HG03108 (cell line): Measurements from ENCODE around the gene USH2A.

Experiments
- ATAC-seq: cut with Tn5 transposase; IDR thresholded peaks from one replicate; pipeline ENCODE4 v1.9.1; 2021; ENCODE audit warnings: moderate library complexity; ENCODE audit not compliant: unreplicated experiment

Gene USH2A

DNA sequence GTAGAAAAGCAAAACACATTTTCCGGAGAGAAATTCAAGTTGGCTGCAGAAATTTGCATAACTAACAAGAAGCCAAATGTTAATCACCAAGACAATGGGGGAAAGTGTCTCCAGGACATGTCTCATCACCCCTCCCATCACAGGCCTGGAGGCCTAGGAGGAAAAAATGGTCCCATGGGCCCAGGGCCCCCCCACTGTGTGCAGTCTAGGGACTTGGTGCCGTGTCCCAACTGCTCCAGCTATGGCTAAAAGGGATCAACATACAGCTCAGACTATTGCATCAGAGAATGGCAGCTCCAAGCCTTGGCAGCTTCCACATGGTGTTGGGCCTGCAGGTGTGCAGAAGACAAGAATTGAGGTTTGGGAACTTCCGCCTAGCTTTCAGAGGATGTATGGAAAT lies 138.2 kb downstream of the USH2A start:
- no peak for ATAC-seq

DNA sequence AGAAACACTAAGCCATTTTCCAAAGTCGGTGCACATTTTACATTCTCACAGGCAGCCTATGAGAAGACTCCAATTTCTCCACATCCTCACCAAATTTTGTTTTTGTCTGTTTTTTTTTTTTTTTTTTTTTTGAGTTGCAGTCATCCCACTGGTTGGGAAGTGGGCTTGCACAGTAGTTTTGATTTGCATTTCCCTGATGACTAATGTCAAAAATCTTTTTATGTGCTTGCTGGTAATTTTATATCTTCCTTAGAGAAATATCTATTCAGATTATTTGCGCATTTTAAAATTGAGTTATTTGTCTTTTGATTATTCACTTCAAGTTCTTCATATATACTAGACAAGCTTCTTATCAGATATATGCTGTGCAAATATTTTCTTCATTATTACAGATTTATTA lies 141.5 kb downstream of the USH2A start:
- no peak for ATAC-seq

DNA sequence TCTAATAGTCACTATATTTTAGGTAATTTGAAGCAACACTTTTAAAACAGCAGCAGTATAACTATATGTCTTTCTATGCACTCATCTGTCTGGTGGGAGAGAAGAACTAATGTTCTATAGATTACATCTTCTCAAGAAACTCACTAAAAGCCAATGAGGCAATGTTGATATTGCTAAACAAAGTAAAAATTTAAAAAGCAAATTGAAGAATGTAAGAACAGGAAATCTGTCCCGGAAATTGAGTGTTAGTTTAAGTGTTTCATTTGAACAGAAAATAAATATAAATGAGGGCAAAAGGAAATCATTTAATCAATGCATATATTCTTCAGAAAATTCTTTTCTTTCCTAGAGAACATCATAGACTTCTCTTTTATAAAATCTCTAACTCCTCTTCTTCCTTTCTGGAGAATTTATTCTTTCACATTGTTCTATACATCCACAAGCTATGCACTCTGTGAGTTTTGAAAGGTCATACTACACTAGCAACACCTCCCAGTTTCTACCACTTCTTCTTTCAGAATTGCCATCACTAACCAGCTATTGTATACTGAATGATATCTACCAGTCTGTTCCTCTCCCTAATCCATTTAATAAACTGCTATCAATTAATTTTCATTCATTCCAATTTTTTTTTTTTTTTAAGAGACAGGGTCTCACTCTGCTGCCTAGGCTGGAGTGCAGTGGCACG lies 153.0 kb downstream of the USH2A start:
- ATAC-seq = no peak

DNA sequence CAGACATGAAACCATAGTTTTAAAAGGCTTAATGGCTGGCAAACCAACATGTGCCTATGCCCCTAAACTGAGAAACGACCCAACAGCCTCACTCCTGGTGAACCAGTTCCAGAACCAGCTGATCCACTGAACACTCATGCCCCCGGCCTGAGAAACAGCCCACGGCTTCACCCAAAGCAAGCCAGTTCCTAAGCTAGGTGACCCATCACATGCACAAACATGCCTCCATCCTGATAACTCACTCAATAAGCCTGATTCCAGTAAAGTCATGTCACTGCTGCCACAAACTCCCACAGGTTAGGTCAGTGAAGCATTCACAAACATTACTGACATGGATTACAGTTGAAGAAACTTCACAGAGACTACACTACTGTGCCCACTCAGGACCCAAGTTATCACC lies 161.6 kb downstream of the USH2A start:
- no peak for ATAC-seq

DNA sequence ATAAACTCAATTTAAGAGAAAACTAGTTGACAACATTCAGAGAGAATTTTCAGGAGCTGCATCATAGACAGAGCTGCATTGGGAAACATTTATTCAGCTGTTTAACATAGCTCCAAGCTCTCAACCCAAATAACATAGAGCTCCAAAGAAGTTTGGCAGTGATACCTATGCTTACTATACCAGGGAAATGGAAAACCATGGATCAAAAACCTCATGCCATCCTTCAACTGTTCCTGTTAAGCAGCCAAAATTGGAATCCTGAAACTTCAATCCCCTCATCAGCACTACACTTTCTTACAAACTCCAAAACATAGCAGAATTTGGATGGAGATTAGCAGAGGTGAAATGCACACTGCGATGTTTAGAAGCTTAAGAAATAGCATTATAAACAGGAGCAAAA lies 164.4 kb downstream of the USH2A start:
- no peak for ATAC-seq

DNA sequence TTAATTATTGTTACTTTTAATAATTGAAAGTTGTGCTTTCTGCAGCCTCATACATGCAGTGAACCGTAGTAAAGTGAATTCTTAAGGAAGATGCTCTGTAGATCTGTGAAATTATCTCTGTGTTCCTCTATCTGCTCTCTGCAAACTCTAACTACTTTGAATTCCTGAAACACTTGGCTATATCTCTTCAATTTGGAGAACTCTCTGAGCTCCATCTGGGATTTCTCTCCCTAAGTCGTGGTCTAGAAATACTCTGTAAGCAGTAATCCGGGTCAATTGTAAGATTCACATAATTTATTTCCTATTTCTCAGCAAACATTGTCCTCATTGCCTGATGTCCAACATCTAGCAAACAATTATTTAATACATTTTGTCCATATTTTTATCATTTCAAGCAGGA lies 164.9 kb downstream of the USH2A start:
- ATAC-seq = no peak

DNA sequence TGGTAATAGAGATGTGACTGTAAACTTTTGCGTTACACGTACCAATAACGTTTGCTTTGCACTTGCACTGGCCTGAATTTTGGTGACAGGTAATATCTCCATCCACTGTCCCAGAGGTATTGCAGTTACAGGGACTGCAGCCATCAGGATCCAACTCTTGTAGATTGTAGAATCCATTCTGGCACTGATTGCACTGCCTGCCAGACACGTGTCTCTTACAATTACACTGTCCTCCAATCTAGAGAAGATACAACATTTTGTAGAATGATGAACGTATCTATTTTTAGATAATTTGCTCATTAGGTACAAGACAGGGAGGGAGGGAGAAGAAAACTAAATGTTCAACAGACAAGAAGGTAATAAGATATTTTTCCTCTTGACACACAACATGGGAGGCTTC lies 172.4 kb downstream of the USH2A start:
- no peak for ATAC-seq

DNA sequence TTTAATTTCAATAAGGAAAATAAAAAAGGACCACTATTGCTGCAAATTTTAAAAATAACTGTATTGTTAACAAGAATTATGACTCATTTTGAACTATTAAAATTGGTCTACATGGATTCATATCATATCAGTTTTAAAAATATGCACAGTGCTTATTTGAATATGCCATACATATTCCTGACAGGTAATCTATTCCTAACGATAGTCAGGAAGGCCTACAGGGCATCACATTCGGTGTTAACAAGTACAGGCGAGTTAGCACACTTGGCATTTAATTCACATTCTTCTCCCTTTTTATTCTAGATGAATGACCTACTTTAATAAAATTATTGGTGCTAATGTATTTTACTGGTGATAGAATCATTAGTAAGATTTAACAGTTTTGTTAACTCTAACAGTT lies 174.6 kb downstream of the USH2A start:
- ATAC-seq = no peak

DNA sequence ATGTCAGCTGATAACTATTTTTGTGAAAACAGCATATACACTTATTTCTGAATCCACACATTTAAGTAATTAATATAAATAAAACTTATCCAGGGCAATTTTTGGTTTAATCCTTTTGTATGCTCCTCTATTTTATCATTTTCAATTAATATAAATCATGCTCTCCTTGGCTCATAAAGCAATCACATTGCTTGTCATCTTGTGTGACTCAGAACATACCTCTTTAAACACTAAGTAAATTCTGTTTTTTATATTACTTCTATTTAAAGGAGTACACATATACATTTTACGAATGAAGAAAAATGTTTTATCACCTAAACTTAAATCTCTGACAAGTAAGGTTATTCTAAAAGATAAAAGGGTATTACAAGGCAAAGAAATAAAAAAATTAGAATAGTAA lies 175.3 kb downstream of the USH2A start:
- no peak for ATAC-seq

DNA sequence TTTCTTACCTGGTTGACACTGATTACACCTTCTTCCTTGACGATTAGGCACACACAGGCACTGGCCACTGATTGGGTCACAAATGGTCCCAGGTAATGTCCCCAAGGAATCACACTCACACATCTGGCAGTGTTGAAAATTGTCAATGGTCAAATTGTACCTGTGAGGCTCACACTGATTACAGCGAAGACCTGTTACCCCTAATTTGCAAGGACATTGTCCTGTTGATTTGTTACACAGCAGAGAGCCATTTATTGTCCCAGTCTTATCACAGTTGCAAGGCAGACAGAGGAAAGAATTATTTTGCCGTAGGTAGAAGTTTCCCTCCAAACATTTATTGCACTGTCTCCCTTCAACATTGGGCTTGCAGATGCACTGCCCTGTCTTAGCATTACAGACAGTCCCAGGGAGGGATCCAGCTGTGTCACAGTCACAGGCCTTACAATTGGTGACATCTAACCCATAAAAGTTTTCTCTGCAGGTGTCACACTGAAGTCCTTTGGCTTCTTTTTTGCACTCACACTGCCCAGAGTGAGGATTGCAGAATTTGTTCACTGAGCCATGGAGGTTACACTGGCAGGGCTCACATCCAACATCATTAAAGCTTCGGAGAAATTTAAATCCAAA lies 176.6 kb downstream of the USH2A start:
- ATAC-seq = no peak

DNA sequence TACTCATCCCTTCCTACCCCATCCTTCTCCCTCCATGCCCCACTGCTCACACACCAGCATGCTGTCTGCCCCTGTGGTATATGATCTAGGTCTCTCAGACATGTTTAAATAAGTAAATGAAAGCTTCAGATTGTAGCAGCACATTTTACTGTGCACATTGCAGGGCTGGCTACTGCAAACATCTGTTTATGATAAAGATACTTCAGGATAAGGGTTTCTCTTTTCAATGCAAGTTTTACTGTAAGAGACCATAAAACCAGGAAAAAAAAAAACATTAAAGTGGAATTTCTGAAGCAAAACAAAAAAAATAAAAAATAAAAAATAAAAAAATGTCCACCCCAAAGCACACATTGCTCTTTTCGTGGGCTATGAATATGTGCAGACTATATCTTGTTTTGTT lies 184.4 kb downstream of the USH2A start:
- no peak for ATAC-seq

DNA sequence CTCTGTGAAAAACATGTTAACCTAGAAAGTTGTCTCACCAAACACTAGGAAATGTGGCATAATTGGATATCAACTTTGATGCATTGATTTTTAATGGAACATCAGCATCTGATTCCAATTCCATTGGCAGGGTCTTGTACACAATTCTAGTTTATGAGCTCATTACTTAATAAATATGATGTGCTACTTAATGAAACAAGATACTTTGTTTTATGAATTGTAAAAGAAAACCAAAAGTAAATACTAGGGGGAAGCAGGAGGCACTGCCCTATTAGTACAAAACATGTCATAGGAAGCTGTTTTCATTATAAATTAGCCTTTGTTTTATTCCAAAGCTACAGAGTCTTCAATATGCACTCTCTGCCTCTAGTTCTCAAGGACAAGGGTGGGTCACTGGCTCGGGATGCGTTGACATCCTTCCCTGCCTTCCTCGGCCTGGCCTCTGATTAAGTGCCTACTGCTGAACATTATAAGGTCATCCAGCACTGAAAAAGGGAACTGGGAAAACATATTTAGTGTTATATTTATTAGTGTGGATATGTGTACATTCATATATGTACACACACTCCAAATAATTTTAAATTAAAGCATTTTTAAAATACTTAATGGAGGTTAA lies 185.2 kb downstream of the USH2A start:
- no peak for ATAC-seq

DNA sequence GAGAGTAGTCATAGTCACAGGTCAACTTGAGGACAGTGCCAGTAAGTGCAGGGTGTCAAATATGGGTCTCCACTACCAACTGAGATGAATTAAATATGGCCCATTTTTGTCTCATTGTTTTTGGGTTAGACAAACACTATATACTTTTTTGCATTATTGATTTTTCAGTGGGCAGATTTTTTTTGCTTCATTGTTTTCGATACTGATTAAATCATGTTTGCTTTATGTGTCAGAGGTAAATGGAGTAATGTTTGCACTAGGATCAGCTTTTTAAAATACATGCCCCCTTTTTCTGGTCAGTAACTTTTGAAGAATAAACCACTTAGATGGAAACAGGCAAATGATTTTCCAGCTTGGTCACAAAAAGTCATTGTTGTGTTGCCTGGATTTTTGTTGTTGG lies 199.0 kb downstream of the USH2A start:
- ATAC-seq = no peak

DNA sequence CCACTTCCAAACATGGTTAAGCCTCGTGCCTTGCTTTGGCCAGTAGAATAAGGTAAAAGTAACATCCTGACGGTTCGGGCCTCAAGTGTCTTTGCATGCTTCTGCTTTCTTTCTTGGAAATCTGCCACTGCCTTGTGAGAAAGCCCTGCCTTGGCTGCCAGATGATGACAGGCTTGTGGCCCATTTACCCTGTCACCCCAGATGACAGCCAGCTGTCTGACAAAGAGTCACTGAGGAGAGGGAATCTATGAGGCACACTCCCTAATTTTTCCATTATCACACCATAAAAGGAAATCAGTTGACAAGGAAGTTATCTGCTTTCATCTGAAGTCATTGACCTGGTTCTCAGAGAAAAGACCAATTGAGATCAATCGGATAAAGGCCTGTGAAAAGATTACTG lies 199.8 kb downstream of the USH2A start:
- ATAC-seq = no peak

DNA sequence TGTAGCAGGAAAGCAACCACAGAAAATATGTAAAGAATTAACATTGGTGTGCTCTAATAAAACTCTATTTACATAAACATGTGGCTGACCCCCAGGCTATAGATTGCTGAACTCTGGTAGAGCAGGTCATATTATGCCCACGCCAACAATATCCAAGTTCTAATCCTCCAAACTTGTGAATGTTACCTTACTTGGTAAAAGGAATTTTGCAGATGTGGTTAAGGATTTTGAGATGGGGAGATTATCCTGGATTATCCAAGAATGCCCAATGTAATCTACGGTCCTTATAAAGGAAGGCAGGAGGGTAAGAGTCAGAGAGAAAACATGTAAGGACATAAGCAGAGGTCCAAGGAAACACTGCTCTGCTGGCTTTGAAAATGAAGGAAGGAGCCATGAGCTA lies 201.0 kb downstream of the USH2A start:
- no peak for ATAC-seq

DNA sequence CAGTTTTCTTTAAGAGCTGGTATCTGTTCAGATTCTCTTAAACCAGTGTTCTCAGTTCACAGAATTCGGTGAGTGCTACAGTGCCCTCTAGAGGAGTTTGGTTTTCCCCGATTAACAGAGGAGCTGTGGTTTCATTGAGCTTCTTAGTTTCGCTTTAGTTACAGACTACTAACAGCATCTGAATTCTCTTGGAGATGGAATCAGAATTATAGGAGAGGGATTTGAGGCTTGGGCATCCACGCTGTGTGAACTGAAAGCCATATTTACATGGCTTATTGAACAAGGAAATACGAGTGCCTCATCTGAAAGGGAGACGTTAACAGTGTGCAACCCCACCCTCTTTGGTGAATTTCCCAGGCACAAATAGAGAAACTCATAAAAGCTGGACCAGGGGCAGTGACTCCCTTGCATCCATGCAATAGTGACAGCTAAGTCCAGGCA lies 202.0 kb downstream of the USH2A start:
- peak; percentile 95 for ATAC-seq

DNA sequence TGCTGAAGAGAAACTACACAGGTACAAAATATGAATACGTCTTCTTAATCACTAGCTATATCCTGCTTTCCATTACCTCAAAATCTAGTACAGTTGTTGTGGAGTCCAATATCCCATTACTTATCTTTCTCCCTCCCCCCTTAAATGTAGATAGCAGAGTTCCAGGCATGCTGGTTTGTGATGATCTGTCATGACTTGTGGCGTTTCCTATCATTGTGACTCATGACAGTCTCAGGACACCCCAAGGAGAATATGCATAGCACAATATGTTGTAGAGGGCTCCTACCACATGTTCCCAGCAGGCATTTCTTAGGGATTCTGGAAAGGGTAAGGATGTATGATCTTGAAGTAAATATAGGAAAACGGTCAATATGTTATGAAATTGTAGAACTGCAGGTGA lies 206.9 kb downstream of the USH2A start:
- no peak for ATAC-seq

DNA sequence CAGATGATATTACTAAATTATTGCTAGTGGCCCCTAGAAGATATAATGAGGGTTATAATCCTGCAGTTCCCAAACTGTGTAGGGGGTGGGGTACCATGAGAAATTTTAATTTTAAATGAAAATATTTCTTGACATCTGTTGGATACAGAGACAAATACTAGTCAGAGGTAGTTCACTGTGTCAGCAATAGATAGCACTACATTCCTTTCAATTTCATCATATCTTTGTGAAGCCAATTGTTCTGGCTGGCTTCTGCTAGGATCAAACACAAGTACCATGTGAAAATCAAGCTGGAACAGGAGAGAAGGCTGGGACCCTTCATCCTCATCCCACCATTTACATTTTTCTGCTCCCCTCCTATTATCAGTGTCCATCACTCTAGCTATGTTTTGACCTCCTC lies 208.1 kb downstream of the USH2A start:
- ATAC-seq = no peak

DNA sequence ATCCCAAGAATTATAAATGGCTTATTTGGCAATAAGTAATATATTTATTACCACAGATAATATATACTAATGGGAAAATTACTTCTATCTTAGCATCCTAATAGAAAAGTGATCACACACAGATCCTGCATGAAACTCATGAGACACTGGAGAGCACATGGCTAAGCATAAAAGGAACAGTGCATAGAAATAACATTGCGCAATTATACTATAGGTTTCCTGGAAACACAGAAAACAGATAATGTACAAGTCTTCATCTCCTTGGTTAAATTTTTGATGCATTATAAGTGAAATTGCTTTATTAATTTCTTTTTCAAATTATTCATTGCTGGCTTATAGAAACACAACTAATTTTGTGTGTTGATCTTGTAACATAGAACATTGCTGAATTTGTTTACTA lies 210.4 kb downstream of the USH2A start:
- ATAC-seq = no peak

DNA sequence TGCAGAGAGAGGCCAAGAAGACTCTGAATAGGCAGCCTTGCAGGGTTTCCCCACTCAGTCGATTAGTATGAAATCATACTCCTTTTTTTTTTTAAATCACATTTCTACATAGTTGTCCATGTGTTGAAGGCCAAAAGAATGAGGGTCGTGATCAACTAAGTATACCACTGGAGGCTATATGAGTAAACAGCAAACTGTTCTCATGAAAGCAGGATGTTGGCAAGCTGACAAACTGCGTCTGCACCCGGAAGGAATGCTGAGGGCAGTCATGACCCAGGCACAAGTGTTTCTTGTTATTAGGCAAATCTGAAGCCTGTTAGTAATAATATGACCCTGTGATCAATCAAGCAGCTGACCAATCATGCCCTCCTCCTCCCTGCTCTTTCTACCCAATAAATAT lies 213.2 kb downstream of the USH2A start:
- no peak for ATAC-seq

DNA sequence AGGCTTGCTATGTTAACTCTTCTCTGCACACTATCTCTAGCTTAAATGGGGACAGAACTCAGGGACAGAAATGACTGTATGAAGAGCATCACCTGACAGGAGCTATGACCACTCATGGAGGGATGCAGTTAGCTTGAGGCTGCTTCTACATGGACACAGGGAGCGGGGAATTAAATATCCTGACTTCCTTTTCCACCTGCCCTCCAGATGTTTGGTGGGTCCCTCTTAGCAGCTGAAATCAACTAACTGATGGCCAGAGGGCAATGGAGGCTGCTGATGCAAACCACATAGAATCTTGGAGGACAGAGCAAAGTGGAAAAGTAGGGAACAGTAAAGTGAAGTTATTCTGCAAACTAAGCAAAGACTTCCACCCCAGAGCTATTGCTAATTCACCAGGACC lies 214.1 kb downstream of the USH2A start:
- no peak for ATAC-seq

DNA sequence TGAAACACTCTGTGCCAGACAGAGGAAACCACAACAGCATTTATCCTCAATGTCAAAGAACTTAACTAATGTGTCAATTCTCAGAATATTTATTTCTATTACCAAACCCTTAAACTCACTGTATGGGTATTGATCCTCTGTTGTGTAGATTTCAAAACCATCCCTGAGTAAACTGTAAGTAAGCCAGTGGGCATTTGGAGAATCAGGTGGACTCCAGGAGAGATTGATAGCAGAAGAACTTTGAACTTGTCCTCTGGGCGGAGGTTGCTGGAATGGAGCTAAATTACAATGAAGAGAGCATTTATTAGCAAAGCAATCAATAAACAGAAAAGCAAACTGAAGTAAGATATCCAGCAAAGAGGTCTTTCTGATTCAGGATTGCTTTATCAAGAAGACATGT lies 216.1 kb downstream of the USH2A start:
- ATAC-seq = no peak

DNA sequence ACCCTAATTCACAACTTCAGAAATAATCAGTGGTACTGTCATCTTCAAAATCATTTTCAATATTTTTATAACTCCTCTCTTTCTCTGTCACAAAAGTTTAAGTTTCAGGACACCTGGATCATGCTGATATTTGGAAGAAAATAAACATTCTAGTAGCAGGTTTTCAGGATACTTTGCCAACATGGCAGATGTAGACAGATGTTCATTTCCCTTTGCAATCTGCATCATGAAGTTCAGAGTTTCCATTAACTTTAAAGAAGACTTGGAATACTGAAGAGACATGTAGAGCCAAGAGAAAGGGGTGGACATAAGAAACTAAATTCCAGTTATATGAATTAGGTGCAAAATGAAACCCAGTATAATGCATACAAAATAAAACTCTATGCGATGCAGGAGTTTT lies 218.1 kb downstream of the USH2A start:
- ATAC-seq = no peak
